ENCODE results near the gene TRPC4. TPM values are rescaled to one million over a fixed set of nuclear protein-coding genes. Genes with fewer than 3 reads are reported as not detected.
A peak's percentile ranks its signal among the peaks of the same experiment; 100 is the strongest.

Gene TRPC4
- total and polyA plus RNA-seq, 2 donors (not counting 3 experiments of a cell fraction or from before 2014, with no cell fraction given) = 0.04 to 0.64 TPM

- H3K36me3 ChIP-seq (ENCODE audit: control insufficient read depth in 2 of 2, extremely low read depth in 1 of 2, insufficient read depth in 2 of 2, low read length in 2 of 2) = no peaks in the 10 kb centered on the region
- BruUV-seq (replicated peaks) = no TSS peak
- no peaks in the 10 kb centered on the region for H3K9me3 ChIP-seq (replicated peaks; ENCODE audit: control insufficient read depth, insufficient read depth, low read length)
- H3K4me1 ChIP-seq (ENCODE audit: control insufficient read depth, extremely low read depth, insufficient read depth, low read length) = no peaks in the 10 kb centered on the region
- DNase-seq (ENCODE audit: low read depth, low spot score) (no peak), FAIRE-seq (no peak)
- H3K27ac ChIP-seq (ENCODE audit: insufficient read depth, low read depth, low read length) = no peak overlapping the region
- intact Hi-C loops (cut with micrococcal nuclease) = no loop called here
- H2AFZ ChIP-seq (ENCODE audit: low read depth, low read length) = peak overlapping the region; percentile 37
- H3K9me1 ChIP-seq (replicated peaks; ENCODE audit: control insufficient read depth, extremely low read depth, insufficient read depth, low read length) = no peaks in the 10 kb centered on the region
- no peaks in the 10 kb centered on the region for H3K27me3 ChIP-seq (ENCODE audit: control insufficient read depth in 2 of 2, insufficient read depth in 2 of 2, low read length in 2 of 2)
- POLR2A ChIA-PET = no interaction called here
- no peak overlapping the region for H3K4me3 ChIP-seq (replicated peaks in 1 of 3; ENCODE audit: insufficient read depth in 1 of 3, low read depth in 1 of 3, low read length in 3 of 3)
- no peak overlapping the region for H3K9ac ChIP-seq (replicated peaks; ENCODE audit: extremely low read depth, insufficient read depth, low read length)
- no peaks in the 10 kb centered on the region for H3K79me2 ChIP-seq (ENCODE audit: control insufficient read depth, insufficient read depth, low read length)
- H3K4me2 ChIP-seq (ENCODE audit: insufficient read depth, low read length) = no peak overlapping the region
- TF ChIP-seq MYC (IDR thresholded peaks at IDR 0.05; ENCODE audit: low read depth, low read length) (no peak), JUN (IDR thresholded peaks at IDR 0.05; ENCODE audit: borderline replicate concordance, insufficient read depth, insufficient read length, low read depth) (no peak), MAX (IDR thresholded peaks at IDR 0.05; ENCODE audit: insufficient read depth, insufficient read length) (no peak), POLR2A (IDR thresholded peaks at IDR 0.05; ENCODE audit: low read depth, low read length) (no peak)
- CTCF ChIA-PET = interaction anchor here (1.0 to 1.2 kb wide), 2 partner anchors 10 to 19 kb away, joined by 3 read pairs; no protein-coding TSS in a partner anchor
- H4K20me1 ChIP-seq (replicated peaks; ENCODE audit: control insufficient read depth, extremely low read depth, insufficient read depth, low read length) = no peaks in the 10 kb centered on the region
- dilution Hi-C loops (cut with MboI; ENCODE audit: extremely low pct_ligation_motif_present, low sequenced_read_pairs) = no loop called here
These were observed 133.5 kb downstream of the TRPC4 start for GRCh38 chr13:37736045-37736444.

DNA sequence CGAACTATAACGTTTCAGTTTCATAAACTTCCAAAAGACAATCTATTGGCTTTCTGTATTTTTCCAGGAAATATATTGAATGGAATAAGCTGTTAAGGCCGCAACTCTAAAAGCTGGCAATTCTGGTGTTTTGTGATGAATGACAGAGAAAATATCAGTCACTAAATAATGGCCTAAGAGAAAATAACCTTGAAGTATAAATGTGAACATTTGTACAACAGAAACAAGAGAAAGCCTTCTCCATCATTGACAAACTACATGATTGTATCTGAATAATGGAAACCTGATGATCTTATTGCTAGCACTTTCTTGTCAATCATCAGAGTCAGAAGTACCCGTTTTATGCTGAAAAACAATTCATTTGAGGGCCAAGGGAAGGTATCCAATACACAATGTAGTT is 134.3 kb downstream of the TRPC4 start:
- FAIRE-seq = no peak
- DNase-seq (ENCODE audit: low read depth, low spot score) = no peak
- no peaks in the 10 kb centered on the region for H3K9me1 ChIP-seq (replicated peaks; ENCODE audit: control insufficient read depth, extremely low read depth, insufficient read depth, low read length)
- H4K20me1 ChIP-seq (replicated peaks; ENCODE audit: control insufficient read depth, extremely low read depth, insufficient read depth, low read length) = no peaks in the 10 kb centered on the region
- intact Hi-C loops (cut with micrococcal nuclease) = no loop called here
- no peaks in the 10 kb centered on the region for H3K9me3 ChIP-seq (replicated peaks; ENCODE audit: control insufficient read depth, insufficient read depth, low read length)
- POLR2A ChIA-PET = no interaction called here
- no peak overlapping the region for H3K27ac ChIP-seq (ENCODE audit: insufficient read depth, low read depth, low read length)
- CTCF ChIA-PET = interaction anchor here (1.0 kb wide), 1 partner anchor 9 kb away, joined by 3 read pairs; no protein-coding TSS in a partner anchor
- no peaks in the 10 kb centered on the region for H3K79me2 ChIP-seq (ENCODE audit: control insufficient read depth, insufficient read depth, low read length)
- H3K9ac ChIP-seq (replicated peaks; ENCODE audit: extremely low read depth, insufficient read depth, low read length) = no peak overlapping the region
- no TSS peak for BruUV-seq (replicated peaks)
- TF ChIP-seq CTCF (IDR thresholded peaks at IDR 0.05; ENCODE audit: extremely low read depth in 1 of 2, insufficient read depth in 1 of 2, low read depth in 1 of 2, low read length in 2 of 2) (no peak), FOS (IDR thresholded peaks at IDR 0.05; ENCODE audit: borderline replicate concordance, insufficient read depth, low read length) (no peak), MAX (IDR thresholded peaks at IDR 0.05; ENCODE audit: insufficient read depth, insufficient read length) (no peak), MYC (IDR thresholded peaks at IDR 0.05; ENCODE audit: low read depth, low read length) (no peak), JUN (IDR thresholded peaks at IDR 0.05; ENCODE audit: borderline replicate concordance, insufficient read depth, insufficient read length, low read depth) (no peak), EZH2 (IDR thresholded peaks at IDR 0.05; ENCODE audit: borderline replicate concordance, low read depth, low read length, severe bottlenecking) (no peak), POLR2A (IDR thresholded peaks at IDR 0.05; ENCODE audit: low read depth, low read length) (no peak), GATA2 (IDR thresholded peaks at IDR 0.05; ENCODE audit: insufficient read depth, insufficient read length, low read depth, low read length) (no peak)
- dilution Hi-C loops (cut with MboI; ENCODE audit: extremely low pct_ligation_motif_present, low sequenced_read_pairs) = no loop called here
- H3K4me2 ChIP-seq (ENCODE audit: insufficient read depth, low read length) = no peak overlapping the region
- H3K36me3 ChIP-seq (ENCODE audit: control insufficient read depth in 2 of 2, extremely low read depth in 1 of 2, insufficient read depth in 2 of 2, low read length in 2 of 2) = no peaks in the 10 kb centered on the region
- H3K4me1 ChIP-seq (ENCODE audit: control insufficient read depth, extremely low read depth, insufficient read depth, low read length) = no peaks in the 10 kb centered on the region
- no peak overlapping the region for H3K4me3 ChIP-seq (replicated peaks in 1 of 3; ENCODE audit: insufficient read depth in 1 of 3, low read depth in 1 of 3, low read length in 3 of 3)
- H2AFZ ChIP-seq (ENCODE audit: low read depth, low read length) = no peak overlapping the region
- no peaks in the 10 kb centered on the region for H3K27me3 ChIP-seq (ENCODE audit: control insufficient read depth in 2 of 2, insufficient read depth in 2 of 2, low read length in 2 of 2)

Data from endothelial cell of umbilical vein (primary cell).